ENCODE measurements around the gene RAB33A.
"Not testable (repeated sequence)": the region's sequence is repeated elsewhere in the genome, so short reads cannot be mapped to it uniquely, and the experiment has no call there.

RAB33A gene

DNA sequence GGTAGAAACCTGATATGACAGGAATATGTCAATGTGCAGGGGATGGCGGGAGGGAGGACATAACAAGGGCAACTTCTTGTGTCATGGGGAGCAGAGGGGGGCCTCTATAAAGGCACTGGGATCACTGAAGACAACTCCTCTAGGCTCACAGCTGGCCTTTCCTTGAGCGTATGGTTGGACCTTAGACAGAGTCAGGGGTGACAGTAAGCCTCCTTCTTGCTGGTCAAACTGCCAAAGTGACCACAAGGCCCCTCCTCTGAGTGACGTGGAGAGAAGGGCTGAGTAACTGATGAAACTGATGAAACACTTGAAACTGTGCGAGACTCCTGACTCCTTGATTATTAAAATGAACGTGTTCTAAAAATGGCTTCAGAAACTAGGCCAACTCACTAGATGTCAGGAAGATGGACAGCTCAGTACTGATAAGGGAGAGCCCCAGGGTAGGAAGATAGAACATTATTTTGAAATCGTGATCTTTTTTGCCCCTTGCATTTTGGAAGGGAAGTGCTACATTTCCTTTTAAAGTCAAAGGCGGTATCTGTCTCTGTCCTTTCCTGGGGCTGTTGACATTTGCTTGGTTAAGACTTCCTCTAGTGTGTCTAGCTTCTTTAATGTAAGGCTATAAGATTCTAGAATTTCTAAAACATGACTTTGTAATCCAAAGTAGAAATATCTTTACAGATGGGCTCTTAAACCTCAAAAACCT, 1.6 kb downstream of the RAB33A start:
- DNase-seq, result no peak

DNA sequence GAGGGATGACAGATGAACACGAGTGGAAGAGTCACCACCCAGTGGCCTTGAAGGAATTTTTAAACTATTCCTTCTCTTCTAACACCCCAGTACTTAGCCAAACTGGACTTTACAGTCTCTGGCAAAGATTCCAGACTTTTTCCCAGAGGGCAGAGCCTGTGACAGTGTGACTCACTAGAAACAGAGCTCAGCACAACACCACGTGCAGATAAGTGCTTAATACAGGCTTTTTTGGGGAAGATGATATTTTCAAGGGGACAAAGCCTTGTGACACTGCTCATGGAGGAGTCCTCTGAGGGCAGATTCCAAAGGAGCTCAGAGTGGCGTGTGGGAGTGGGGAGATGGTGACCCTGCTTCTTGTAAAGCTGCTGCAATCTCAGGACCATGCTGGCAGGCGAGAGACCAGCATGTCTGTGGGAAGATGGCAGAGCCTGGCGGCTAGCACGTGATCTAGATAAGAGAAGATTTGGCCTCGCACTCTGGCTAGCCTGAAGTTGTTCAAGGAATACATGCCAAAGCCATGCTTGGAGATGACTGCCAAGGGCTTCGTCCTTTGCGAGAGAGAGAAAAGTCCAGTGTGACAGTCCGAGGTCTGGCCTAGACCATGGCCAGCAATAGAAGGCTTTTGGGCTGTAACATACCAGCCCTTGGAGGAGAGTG, 2.4 kb downstream of the RAB33A start:
- no peak for DNase-seq

DNA sequence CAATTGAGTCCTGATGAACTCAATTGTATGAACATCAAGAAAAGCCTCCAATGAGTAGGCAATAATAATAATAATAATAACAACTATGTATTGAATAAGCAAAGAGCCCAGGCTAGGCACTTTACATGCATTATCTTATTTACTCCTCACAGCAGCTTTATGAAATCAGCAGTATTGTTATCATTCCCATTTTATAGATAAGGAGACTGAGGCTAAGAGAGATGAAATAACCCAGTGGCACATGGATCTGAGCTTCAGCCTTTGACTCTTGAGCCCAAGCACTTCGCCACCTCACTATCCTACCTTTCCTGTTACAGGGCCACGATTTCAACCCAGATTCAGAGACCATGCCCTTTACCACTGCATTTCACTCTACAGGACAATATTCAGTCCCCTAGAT, 3.2 kb downstream of the RAB33A start:
- no peak for DNase-seq

DNA sequence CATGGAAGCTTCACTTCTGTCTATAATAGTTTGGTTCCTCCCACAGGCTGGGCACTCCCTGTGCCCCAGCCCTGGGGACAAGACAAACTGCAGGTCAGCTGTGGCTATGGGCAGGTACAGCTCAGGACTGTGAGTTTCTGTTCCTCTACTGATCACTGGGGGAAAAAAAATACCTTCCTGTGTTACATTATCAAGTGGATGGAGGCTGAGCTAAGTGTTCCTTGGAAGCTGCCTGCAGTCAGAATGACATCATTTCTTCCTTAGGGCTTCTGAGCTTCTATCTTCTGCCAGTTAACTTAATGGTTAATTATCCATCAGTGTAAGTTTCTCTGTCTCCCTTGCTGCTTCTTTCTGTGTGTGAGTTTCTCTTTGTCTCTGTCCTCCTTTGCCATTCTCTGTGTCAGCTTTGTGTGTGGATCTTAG, 4.6 kb downstream of the RAB33A start:
- no peak for DNase-seq

DNA sequence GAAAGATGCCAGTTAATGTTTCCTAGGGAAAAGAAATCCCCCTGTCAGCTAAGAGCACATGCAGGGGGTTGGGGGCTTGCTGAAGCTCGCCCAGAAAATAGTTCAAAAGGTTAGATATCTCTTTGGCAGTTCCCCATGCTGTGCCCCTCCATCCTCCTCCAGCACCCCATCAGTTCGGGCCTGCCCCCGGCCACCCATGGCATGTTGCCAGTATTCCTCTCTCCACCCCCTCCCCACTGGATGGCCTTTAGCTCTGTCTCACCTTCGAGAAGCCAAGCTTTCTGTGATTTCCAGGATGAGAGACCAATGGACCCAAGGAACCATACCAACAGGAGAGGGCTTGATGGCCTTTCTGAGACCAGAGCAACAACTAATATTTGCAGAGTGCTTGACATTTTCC, 5.2 kb downstream of the RAB33A start:
- DNase-seq, result no peak

DNA sequence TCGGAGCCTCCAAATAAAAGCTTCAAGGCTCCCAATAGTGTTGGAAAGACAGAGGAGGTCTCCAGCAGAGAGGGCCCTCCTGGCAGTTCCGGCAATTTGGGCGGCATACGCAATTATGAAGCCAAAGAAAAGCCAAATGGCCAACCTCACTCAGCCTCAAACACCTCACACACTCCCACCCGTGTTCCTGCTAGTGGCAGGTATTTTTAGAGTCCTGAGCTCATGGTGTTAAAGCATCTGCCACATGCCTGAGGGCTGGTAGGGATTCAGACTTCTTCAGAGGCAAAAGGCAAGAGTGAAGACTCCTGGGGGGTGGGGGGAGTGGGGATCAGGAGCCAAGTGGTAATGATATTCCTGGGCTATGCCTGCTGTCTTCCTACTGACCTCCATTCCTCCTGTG, 7.4 kb downstream of the RAB33A start:
- no peak for DNase-seq

DNA sequence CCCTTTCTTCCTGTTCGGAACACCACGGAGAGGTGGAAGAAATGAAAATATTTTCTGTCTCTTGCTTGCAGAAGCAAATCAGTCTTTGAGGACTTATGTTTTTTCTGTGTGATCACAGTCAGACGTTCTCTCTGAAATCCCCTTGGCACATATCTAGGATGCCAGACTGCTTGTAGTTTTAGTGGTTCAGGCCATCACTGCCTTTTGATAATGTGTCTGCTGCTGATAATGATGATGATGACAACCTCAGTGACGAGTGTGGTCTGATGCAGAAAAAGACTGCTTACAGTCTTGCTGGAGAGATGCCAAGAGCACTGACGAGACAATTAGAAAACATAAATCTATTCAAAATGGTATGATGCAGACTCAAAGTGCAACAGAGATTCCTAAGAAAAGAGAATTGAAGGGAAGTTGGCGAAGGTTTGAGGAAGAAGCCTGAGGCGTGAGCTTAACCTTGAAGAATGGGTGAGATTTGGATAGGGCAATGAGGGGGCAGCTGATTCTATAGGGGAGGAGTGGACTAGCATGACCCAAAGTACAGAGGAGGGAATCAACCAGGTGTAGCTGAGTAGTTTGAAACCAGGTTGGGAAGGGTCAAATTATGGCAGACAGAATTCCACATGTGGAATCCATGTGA, 7.9 kb downstream of the RAB33A start:
- no peak for DNase-seq

DNA sequence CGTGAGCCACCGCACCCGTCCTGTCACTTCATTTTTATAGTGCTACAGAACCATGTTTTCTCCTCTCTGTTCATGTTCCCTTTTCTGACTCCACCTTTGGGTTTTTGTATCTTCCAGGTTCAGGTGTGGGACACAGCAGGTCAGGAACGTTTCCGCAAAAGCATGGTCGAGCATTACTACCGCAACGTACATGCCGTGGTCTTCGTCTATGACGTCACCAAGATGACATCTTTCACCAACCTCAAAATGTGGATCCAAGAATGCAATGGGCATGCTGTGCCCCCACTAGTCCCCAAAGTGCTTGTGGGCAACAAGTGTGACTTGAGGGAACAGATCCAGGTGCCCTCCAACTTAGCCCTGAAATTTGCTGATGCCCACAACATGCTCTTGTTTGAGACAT, 12.4 kb downstream of the RAB33A start:
- no peak for DNase-seq

DNA sequence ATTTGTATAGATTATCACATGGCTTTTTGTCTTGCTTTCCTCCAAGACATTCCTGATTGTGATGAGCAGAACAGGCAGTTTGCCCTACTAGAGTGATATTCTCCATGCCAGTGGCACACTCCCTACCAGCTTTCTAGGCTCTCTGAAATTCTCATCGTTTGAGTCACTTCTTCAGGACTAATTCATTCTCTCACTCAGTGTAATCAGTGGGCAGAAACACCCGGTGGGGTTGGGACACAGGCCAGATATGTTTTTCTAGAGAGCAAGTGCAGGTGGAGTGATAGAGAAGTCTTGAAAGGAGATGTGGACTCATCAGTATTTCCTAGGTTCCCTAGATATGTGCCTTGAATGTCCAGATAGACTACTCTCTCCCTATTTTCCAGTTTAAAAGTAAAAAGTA, 13.1 kb downstream of the RAB33A start:
- no peak for DNase-seq

DNA sequence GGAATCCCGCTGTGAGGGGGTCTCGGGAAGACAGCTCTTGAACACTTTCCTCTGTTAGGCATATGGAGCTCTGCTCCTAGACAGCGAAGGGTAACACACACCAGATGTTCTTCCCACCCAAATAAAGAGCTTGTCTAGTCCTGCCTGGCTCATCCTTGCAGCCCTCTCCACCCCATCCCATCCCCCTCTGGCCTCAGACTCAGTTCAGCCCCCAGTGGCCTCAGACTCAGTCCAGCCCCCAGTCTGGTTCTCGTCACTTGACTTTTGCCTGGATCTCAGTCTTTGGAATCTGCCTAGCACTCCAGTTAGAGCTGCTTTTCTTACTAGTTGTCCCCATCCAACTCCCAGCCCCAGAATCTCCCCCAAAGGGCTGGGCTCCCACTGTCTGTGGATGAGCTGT, 14.9 kb downstream of the RAB33A start:
- DNase-seq, result no peak

DNA sequence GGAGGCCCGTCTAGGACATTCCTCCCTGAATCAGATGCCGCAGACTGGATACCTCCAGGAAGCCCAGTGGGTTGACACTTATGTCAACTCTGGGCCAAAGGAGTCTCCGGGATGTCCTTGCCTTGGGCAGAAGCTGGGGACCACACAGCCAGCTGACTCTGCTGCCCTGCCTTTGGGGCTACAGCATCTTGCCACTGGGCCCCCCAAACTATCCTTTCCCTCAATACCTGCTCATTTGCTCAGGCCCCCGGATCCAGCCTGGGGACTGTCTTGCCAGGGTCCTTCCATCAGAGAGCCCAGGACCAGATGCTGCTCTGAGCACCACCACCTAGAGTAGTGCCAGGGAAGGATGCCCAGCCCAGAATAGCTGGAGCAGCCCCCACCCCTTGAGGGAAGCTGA, 19.0 kb downstream of the RAB33A start:
- DNase-seq, result no peak

DNA sequence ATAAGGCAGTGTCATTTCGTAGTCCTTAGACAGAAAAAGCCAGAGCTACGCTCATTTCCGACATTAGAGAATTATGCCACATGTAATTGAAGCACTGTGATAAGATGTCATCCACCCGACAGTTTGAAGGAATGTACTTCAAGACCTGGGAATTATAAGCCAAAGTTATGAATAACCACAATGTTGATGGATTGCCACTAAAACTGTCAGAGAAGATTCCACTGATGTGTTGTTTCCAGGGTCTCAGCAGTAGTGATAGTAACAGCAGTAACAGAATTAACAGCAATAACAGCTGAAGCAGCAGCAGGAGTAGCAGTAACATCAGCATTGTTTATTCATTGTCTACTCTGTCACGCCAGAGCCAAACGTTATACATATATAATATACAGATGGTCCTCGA, 24.7 kb downstream of the RAB33A start:
- DNase-seq, result no peak

DNA sequence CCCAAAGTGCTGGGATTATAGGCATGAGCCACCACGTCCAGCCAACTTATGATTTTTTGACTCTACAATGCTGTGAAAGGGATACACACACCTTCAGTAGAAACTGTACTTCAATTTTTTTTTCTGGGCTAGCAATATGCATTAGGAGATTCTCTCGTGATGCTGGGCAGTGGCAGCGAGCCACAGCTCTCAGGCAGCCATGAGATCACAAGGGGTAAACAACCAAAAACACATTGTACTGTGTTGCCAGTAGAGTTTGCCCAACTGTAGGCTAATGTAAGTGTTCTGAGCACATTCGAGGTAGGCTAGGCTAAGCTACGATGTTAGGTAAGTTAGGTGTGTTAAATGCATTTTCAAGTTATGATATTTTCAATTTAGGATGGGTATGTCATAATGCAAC, 25.7 kb downstream of the RAB33A start:
- no peak for DNase-seq

DNA sequence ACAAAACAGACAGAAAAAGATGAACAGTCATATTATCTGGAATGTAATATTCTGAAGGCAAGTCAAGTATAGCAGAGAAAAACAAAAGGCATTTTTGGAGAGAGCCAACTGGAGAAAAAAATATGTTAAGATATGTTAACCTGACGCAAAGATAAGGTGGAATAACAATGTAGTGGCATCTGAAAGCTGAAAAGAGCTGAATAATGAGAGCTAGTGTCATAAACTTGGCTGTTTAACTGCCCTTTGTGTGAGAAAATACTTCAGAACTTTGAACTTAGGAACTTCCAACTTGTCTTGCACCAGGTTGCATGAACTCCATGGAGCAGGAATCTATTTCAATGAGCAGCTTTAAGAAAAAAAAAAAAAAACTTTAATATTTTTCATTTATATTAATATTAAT, 32.9 kb downstream of the RAB33A start:
- DNase-seq, result no peak

DNA sequence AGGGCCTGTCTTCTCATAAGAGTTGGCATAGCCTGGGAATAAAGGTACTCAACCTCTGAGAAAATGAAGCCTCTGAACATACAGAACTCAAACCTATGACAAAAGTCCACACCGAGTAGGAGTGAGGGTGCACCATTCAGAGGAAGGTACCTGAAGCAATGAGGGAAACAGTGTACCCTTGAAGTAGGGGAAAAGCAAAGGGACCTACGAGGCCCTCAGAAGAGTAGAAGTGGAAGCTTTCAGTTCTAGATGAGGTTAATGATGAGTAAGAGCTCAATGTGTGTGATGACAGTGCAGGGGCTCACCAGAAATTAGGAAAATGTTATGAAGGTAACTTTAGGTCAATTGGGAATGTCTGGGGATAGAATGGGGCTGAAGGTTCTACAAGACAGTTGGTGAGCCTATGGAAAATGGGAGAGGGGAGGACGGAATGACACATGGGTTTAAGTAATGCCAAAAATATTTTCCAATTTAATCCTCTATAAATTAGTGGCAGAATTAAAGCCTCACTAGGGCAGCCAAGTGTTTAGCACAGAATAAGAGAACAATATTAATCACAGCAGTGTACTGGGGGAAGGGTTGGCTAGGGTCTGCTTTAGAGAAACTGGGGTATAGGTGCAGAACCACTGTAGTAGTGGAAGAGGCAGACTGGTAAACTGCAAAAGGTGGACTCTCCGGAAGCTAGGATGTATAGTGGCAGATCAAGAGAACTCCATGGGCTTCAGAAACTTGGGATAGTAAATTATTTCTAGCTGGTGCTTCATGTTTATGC, 39.8 kb downstream of the RAB33A start:
- no peak for DNase-seq

DNA sequence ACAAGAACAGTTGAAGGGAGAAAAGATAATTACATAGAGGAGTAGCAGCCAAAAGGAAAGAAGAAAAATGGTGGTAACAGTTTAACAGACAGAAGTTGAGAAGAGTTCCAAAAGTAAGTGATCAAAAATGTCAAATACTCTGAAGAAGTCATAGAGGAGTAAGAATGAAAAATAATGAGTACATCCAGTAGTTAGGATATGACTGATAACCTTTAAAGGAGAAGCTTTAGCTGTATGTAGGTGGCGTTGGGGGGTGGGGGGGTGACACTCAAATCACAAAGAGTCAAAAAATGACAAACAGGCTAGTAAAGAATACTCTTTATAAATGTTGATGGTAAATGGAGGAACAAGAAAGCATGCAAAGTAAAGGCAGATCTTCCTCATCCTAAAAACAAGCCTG, 40.6 kb downstream of the RAB33A start:
- DNase-seq, result no peak

DNA sequence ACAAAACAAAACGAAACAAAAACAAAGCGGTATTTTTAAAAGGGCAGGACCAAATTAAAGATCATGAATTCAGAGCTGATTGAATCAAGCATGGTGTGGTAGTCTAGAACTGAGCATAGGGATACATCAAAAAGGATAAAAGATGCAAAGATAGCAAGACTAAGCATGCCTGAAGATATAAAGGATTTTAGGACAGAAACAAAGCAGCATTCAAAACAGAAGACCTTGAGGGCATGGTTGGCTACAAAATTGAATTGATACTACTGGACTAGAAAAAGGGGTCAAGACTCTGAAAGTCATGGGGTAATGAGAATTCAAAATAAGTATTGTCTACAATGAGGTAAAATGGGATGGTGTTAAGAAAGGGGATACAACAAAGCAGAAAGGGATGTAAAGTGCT, 41.6 kb downstream of the RAB33A start:
- no peak for DNase-seq

DNA sequence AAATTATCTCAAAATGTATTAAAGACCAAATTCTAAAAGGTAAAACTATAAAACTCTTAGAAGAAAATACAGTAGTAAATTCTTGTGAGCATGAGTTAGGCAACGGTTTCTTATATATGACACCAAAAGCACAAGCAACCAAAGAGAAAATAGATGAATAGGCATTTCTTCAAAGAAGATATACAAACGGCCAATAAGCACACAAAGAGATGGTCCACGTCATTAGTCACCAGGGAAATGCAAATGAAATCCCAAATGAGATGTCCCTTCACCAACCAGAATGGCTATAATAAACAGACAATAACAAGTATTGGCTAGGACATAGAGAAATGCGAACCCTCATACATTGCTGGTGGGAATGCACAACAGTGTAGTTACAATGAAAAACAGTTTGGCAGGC, 44.6 kb downstream of the RAB33A start:
- no peak for DNase-seq

DNA sequence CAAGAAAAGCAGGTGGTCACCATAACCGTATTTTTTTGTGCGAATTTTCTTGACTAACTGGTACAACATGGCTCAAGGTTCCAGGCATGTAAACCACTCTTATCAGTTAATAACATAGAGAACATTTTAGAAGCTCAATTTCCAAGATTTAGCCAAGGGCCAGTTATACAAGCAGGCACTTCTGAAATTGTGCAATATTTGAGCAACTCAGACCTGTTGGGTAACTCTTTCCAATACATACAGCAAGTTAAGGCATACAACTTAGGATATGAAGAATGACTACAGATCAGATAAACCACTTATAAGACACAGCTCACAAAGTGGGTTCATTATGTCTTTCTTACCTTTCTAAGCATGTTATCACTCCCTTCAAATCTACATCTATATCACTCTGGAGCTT, 53.0 kb downstream of the RAB33A start:
- no peak for DNase-seq

DNA sequence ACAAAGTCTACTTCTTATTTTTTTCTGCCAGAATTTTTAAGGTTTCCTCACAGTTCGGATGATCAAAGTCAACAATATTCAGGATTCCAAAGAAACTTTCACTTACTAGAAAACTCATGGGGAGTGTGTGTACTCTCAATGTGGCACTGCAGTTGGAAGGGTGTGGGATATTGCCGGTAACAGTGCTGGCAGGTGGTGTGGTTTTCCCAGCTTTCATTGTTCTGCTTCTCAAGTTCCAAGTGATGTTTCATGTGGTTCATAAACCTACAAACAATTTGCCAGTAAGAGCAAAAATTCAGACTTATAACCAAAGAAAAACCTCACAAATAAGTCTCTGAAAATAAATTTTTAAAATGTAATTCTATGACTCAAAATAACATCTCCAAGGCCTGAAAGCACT, 57.1 kb downstream of the RAB33A start:
- no peak for DNase-seq

DNA sequence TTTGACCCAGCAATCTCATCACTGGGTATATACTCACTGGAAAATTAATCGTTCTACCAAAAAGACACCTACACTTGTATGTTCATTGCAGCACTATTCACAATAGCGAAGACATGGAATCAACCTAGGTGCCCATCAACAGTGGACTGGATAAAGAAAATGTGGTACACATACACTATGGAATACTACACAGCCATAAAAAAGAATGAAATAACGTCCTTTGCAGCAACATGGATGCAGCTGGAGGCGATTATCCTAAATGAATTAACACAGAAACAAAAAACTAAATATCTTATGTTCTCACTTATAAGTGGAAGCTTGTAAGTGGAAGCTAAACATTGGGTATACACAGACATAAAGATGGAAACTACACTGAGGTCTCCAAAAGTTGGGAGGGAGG, 59.4 kb downstream of the RAB33A start:
- DNase-seq, result not testable (repeated sequence)
